Dendritic cell treated with granulocyte-macrophage colony-stimulating factor and Interleukin-4, amounts not matched to agents 40 ng/mL and 50 ng/mL, for 4 days (primary cell): ENCODE measurements around the gene FNDC3B.

Experiments
- H3K27ac Mint-ChIP-seq: one replicate; pipeline ENCODE4 v1.8.0; 2022; ENCODE audit warnings: mild to moderate bottlenecking, mixed read lengths
- H3K27me3 Mint-ChIP-seq: one replicate; pipeline ENCODE4 v1.8.0; 2022; ENCODE audit warnings: mild to moderate bottlenecking, mixed read lengths
- H3K36me3 Mint-ChIP-seq: one replicate; pipeline ENCODE4 v1.8.0; 2022; ENCODE audit warnings: low read depth, mixed read lengths
- H3K4me1 Mint-ChIP-seq: one replicate; pipeline ENCODE4 v1.8.0; 2022; ENCODE audit warnings: low read depth, mixed read lengths
- H3K4me3 Mint-ChIP-seq: one replicate; pipeline ENCODE4 v1.8.0; 2022; ENCODE audit warnings: mild to moderate bottlenecking, moderate library complexity, mixed read lengths
- H3K9me3 Mint-ChIP-seq: one replicate; pipeline ENCODE4 v1.8.0; 2022; ENCODE audit warnings: mixed read lengths
- intact Hi-C: fragments of 100-400 bp; cut with micrococcal nuclease; formaldehyde crosslinking; loops from one replicate; pipeline ENCODE4 v1.15.0; 2022

Gene FNDC3B

GRCh38 chr3:172388412-172389078, 349.2 kb downstream of the FNDC3B start:
- no peaks in the 10 kb centered on the region for H3K27me3 Mint-ChIP-seq
- H3K27ac Mint-ChIP-seq = no peak overlapping the region
- no peak overlapping the region for H3K4me3 Mint-ChIP-seq

GRCh38 chr3:172390792-172391191, 351.4 kb downstream of the FNDC3B start:
- Mint-ChIP-seq H3K4me1 (peaks cover 15% of the 10 kb centered on the region), H3K27me3 (no peaks in the 10 kb centered on the region), H3K9me3 (no peaks in the 10 kb centered on the region), H3K36me3 (peaks cover 29% of the 10 kb centered on the region), H3K4me3 (no peak overlapping the region), H3K27ac (no peak overlapping the region)
- intact Hi-C loops = no loop called here

More at GRCh38 chr3:172388412-172389078, 349.2 kb downstream of the FNDC3B start:
- intact Hi-C loops = no loop called here
- Mint-ChIP-seq H3K9me3 (no peaks in the 10 kb centered on the region), H3K36me3 (peaks cover 25% of the 10 kb centered on the region), H3K4me1 (peaks cover 5% of the 10 kb centered on the region)

GRCh38 chr3:172391592-172392302, 352.4 kb downstream of the FNDC3B start:
- Mint-ChIP-seq H3K4me1 (peaks cover 15% of the 10 kb centered on the region), H3K36me3 (peaks cover 35% of the 10 kb centered on the region), H3K9me3 (no peaks in the 10 kb centered on the region), H3K27me3 (no peaks in the 10 kb centered on the region), H3K27ac (no peak overlapping the region), H3K4me3 (no peak overlapping the region)
- intact Hi-C loops = no loop called here

GRCh38 chr3:172394692-172395091, 355.3 kb downstream of the FNDC3B start:
- Mint-ChIP-seq H3K27me3 (no peaks in the 10 kb centered on the region), H3K9me3 (no peaks in the 10 kb centered on the region)
- intact Hi-C loops = no loop called here

GRCh38 chr3:172396400-172396799, 357.0 kb downstream of the FNDC3B start:
- H3K36me3 Mint-ChIP-seq = peaks cover 63% of the 10 kb centered on the region
- H3K9me3 Mint-ChIP-seq = no peaks in the 10 kb centered on the region
- no peak overlapping the region for H3K27ac Mint-ChIP-seq
- intact Hi-C loops = no loop called here
- no peaks in the 10 kb centered on the region for H3K27me3 Mint-ChIP-seq
- peaks cover 10% of the 10 kb centered on the region for H3K4me1 Mint-ChIP-seq
- no peak overlapping the region for H3K4me3 Mint-ChIP-seq

More at GRCh38 chr3:172394692-172395091, 355.3 kb downstream of the FNDC3B start:
- peaks cover 48% of the 10 kb centered on the region for H3K36me3 Mint-ChIP-seq
- peaks cover 15% of the 10 kb centered on the region for H3K4me1 Mint-ChIP-seq
- no peak overlapping the region for H3K27ac Mint-ChIP-seq
- no peak overlapping the region for H3K4me3 Mint-ChIP-seq

- H3K4me1 Mint-ChIP-seq = peaks cover 10% of the 10 kb centered on the region
- H3K9me3 Mint-ChIP-seq = no peaks in the 10 kb centered on the region
- intact Hi-C loops = no loop called here
- no peaks in the 10 kb centered on the region for H3K27me3 Mint-ChIP-seq
- H3K27ac Mint-ChIP-seq = no peak overlapping the region
- H3K4me3 Mint-ChIP-seq = no peak overlapping the region
- peaks cover 71% of the 10 kb centered on the region for H3K36me3 Mint-ChIP-seq
Observed at GRCh38 chr3:172397716-172398405, 358.5 kb downstream of the FNDC3B start.

- intact Hi-C loops = no loop called here
- H3K36me3 Mint-ChIP-seq = peaks cover 65% of the 10 kb centered on the region
Observed at GRCh38 chr3:172398484-172398883, 359.1 kb downstream of the FNDC3B start.

GRCh38 chr3:172402090-172402489, 362.7 kb downstream of the FNDC3B start:
- H3K4me3 Mint-ChIP-seq = no peak overlapping the region
- no peak overlapping the region for H3K27ac Mint-ChIP-seq
- no peaks in the 10 kb centered on the region for H3K27me3 Mint-ChIP-seq
- peaks cover 40% of the 10 kb centered on the region for H3K36me3 Mint-ChIP-seq
- H3K4me1 Mint-ChIP-seq = no peaks in the 10 kb centered on the region
- H3K9me3 Mint-ChIP-seq = no peaks in the 10 kb centered on the region
- intact Hi-C loops = no loop called here

More at GRCh38 chr3:172398484-172398883, 359.1 kb downstream of the FNDC3B start:
- no peak overlapping the region for H3K27ac Mint-ChIP-seq
- no peaks in the 10 kb centered on the region for H3K9me3 Mint-ChIP-seq
- peaks cover 10% of the 10 kb centered on the region for H3K4me1 Mint-ChIP-seq
- no peaks in the 10 kb centered on the region for H3K27me3 Mint-ChIP-seq
- no peak overlapping the region for H3K4me3 Mint-ChIP-seq

GRCh38 chr3:172402892-172403643, 363.7 kb downstream of the FNDC3B start:
- no peak overlapping the region for H3K4me3 Mint-ChIP-seq
- H3K27ac Mint-ChIP-seq = no peak overlapping the region
- no peaks in the 10 kb centered on the region for H3K4me1 Mint-ChIP-seq
- H3K27me3 Mint-ChIP-seq = no peaks in the 10 kb centered on the region
- H3K9me3 Mint-ChIP-seq = no peaks in the 10 kb centered on the region
- intact Hi-C loops = no loop called here
- H3K36me3 Mint-ChIP-seq = peaks cover 37% of the 10 kb centered on the region

- Mint-ChIP-seq H3K4me3 (no peak overlapping the region), H3K9me3 (no peaks in the 10 kb centered on the region), H3K27me3 (no peaks in the 10 kb centered on the region), H3K4me1 (no peaks in the 10 kb centered on the region), H3K36me3 (peaks cover 30% of the 10 kb centered on the region), H3K27ac (no peak overlapping the region)
- intact Hi-C loops = no loop called here
Observed at GRCh38 chr3:172404237-172404962, 365.0 kb downstream of the FNDC3B start.

GRCh38 chr3:172405914-172406313, 366.5 kb downstream of the FNDC3B start:
- Mint-ChIP-seq H3K36me3 (peaks cover 20% of the 10 kb centered on the region), H3K4me3 (no peak overlapping the region), H3K27ac (no peak overlapping the region), H3K27me3 (no peaks in the 10 kb centered on the region), H3K4me1 (no peaks in the 10 kb centered on the region), H3K9me3 (no peaks in the 10 kb centered on the region)
- intact Hi-C loops = no loop called here

GRCh38 chr3:172407872-172408271, 368.5 kb downstream of the FNDC3B start:
- Mint-ChIP-seq H3K27ac (no peak overlapping the region), H3K27me3 (no peaks in the 10 kb centered on the region), H3K9me3 (no peaks in the 10 kb centered on the region), H3K4me1 (no peaks in the 10 kb centered on the region), H3K36me3 (peaks cover under 1% of the 10 kb centered on the region), H3K4me3 (no peak overlapping the region)
- intact Hi-C loops = no loop called here

- Mint-ChIP-seq H3K36me3 (no peaks in the 10 kb centered on the region), H3K27ac (no peak overlapping the region), H3K9me3 (no peaks in the 10 kb centered on the region), H3K4me1 (no peaks in the 10 kb centered on the region), H3K4me3 (no peak overlapping the region), H3K27me3 (peaks cover 13% of the 10 kb centered on the region)
- intact Hi-C loops = no loop called here
Observed at GRCh38 chr3:172410702-172411477, 371.5 kb downstream of the FNDC3B start.
